ENCODE measurements around the gene DENND6B.

GRCh38 chr22:50318698-50319411, 8.0 kb downstream of the DENND6B start:
- TF ChIP-seq CTCF (IDR thresholded peaks at IDR 0.05) (no peak), POLR2A (IDR thresholded peaks at IDR 0.05) (no peak), POLR2AphosphoS5 (IDR thresholded peaks at IDR 0.05; ENCODE audit: insufficient read depth in 1 of 2, low read depth in 1 of 2) (no peak)

Data from vagina (tissue), 2 donors.